Smooth muscle cell (in vitro differentiated cells): Measurements from ENCODE around the gene PASD1. TPM values are rescaled to one million over a fixed set of nuclear protein-coding genes. Genes with fewer than 3 reads are reported as not detected.

Experiments used
- DNase-seq: peaks from one replicate; lab custom pipeline; 2025; ENCODE audit not compliant: unreplicated experiment; lab: John Stamatoyannopoulos, UW
- H2AFZ ChIP-seq: fragments of 200-600 bp; sonication (generic); 2 replicates; pipeline ENCODE4 v1.6.0; 2016; ENCODE audit warnings: antibody characterized with exemption, low read depth, mild to moderate bottlenecking
- H3F3A ChIP-seq: fragments of 200-600 bp; sonication (generic); 2 replicates; pipeline ENCODE4 v1.6.0; 2017; ENCODE audit warnings: antibody characterized with exemption, low read depth
- H3K27ac ChIP-seq: fragments of 200-600 bp; sonication (generic); 2 replicates; pipeline ENCODE4 v1.5.1; 2016; ENCODE audit warnings: low read depth, mild to moderate bottlenecking
- H3K27me3 ChIP-seq: fragments of 200-600 bp; sonication (generic); 2 replicates; pipeline ENCODE4 v1.6.1; 2016; ENCODE audit warnings: low read depth, mild to moderate bottlenecking
- H3K36me3 ChIP-seq: fragments of 200-600 bp; sonication (generic); 2 replicates; pipeline ENCODE4 v1.5.1; 2016; ENCODE audit warnings: low read depth
- H3K4me1 ChIP-seq: fragments of 200-600 bp; sonication (generic); 2 replicates; pipeline ENCODE4 v1.5.1; 2016; ENCODE audit warnings: low read depth
- H3K4me2 ChIP-seq: fragments of 200-600 bp; sonication (generic); 2 replicates; pipeline ENCODE4 v1.6.0; 2016; ENCODE audit warnings: mild to moderate bottlenecking
- H3K4me3 ChIP-seq: fragments of 200-600 bp; sonication (generic); 2 replicates; pipeline ENCODE4 v1.5.1; 2016; ENCODE audit warnings: mild to moderate bottlenecking
- H3K79me2 ChIP-seq: fragments of 200-600 bp; sonication (generic); 2 replicates; pipeline ENCODE4 v1.6.0; 2016; ENCODE audit warnings: low read depth, mild to moderate bottlenecking
- H3K9ac ChIP-seq: fragments of 200-600 bp; sonication (generic); 2 replicates; pipeline ENCODE4 v1.6.0; 2016; ENCODE audit warnings: low read depth
- H3K9me3 ChIP-seq: fragments of 200-600 bp; sonication (generic); replicated peaks from 2 replicates; pipeline ENCODE4 v1.5.1; 2016; ENCODE audit warnings: low read depth
- H4K20me1 ChIP-seq: fragments of 200-600 bp; sonication (generic); 2 replicates; pipeline ENCODE4 v1.6.0; 2016; ENCODE audit warnings: low read depth
- CTCF ChIP-seq: fragments of 200-600 bp; sonication (generic); IDR thresholded peaks from 2 replicates; pipeline ENCODE4 v1.5.1; 2017; ENCODE audit warnings: borderline replicate concordance, mild to moderate bottlenecking, antibody characterized with exemption; ENCODE audit not compliant: insufficient read depth, poor library complexity, severe bottlenecking
- WGBS: methylation state at CpG from one replicate; pipeline ENCODE4 v1.1.7; 2016; ENCODE audit warnings: low lambda C conversion rate; 5-methylcytosine and 5-hydroxymethylcytosine counted together
- polyA plus RNA-seq: library from polyadenylated mRNA; unstranded; fragments of >200 nt; fragmentation: Nextera tagmentation; extraction: Ambion mirVana; gene quantifications from 2 replicates; pipeline ENCODE4 v1.2.1, GENCODE V29; 2016
- total RNA-seq: library from RNA; depleted of rRNA; stranded (reverse); fragments of >200 nt; gene quantifications from 2 replicates; pipeline ENCODE4 v1.2.3, GENCODE V29; 2014

The PASD1 gene
- total RNA-seq = 0.09 TPM in 1 of 2 replicates, not detected in the other
- 0.17 TPM in 1 of 2 replicates, not detected in the other for polyA plus RNA-seq

GRCh38 chrX:151563449-151563848, at the start of gene PASD1:
Gene PASD1, plus strand, starts transcription at chrX:151563675. Its CDS starts 37,879 bp downstream, at chrX:151601554.
- Histone ChIP-seq H3K4me2 (no peak within 1 kb of the TSS), H3K9ac (no peak within 1 kb of the TSS), H3K4me3 (no peak within 1 kb of the TSS), H4K20me1 (no peaks in the 10 kb centered on the region), H3K4me1 (no peaks in the 10 kb centered on the region), H3K27ac (no peak within 1 kb of the TSS), H3F3A (no peaks in the 10 kb centered on the region), H3K36me3 (no peaks in the 10 kb centered on the region), H3K27me3 (no peaks in the 10 kb centered on the region), H3K79me2 (no peaks in the 10 kb centered on the region), H3K9me3 (no peaks in the 10 kb centered on the region), H2AFZ (no peak within 1 kb of the TSS)
- WGBS = 94% methylated on average over 16 of the region's 16 CpGs
- no peak for TF ChIP-seq CTCF
- no peak for DNase-seq

GRCh38 chrX:151515237-151515636, 48.2 kb upstream of the PASD1 start:
- no peaks in the 10 kb centered on the region for H3F3A ChIP-seq
- no peaks in the 10 kb centered on the region for H3K4me1 ChIP-seq
- H3K9ac ChIP-seq = no peak overlapping the region
- H4K20me1 ChIP-seq = no peaks in the 10 kb centered on the region
- no peaks in the 10 kb centered on the region for H3K36me3 ChIP-seq
- no peak for DNase-seq
- no peak overlapping the region for H3K27ac ChIP-seq
- H3K4me2 ChIP-seq = no peak overlapping the region
- H3K9me3 ChIP-seq = no peaks in the 10 kb centered on the region
- TF ChIP-seq CTCF = no peak
- no peaks in the 10 kb centered on the region for H3K27me3 ChIP-seq
- no peaks in the 10 kb centered on the region for H3K79me2 ChIP-seq
- no peak overlapping the region for H2AFZ ChIP-seq
- WGBS = 61% methylated on average over 2 of the region's 2 CpGs
- H3K4me3 ChIP-seq = no peak overlapping the region

GRCh38 chrX:151516538-151517187, 46.8 kb upstream of the PASD1 start:
- no peaks in the 10 kb centered on the region for H3F3A ChIP-seq
- H3K4me3 ChIP-seq = no peak overlapping the region
- H3K9ac ChIP-seq = no peak overlapping the region
- H3K4me2 ChIP-seq = no peak overlapping the region
- DNase-seq = no peak
- no peak overlapping the region for H2AFZ ChIP-seq
- 83% methylated on average over 15 of the region's 15 CpGs for WGBS
- TF ChIP-seq CTCF = no peak
- H4K20me1 ChIP-seq = no peaks in the 10 kb centered on the region
- H3K9me3 ChIP-seq = no peaks in the 10 kb centered on the region
- H3K27me3 ChIP-seq = no peaks in the 10 kb centered on the region
- H3K4me1 ChIP-seq = no peaks in the 10 kb centered on the region
- no peaks in the 10 kb centered on the region for H3K79me2 ChIP-seq
- no peak overlapping the region for H3K27ac ChIP-seq
- H3K36me3 ChIP-seq = no peaks in the 10 kb centered on the region

- Histone ChIP-seq H3K9me3 (no peaks in the 10 kb centered on the region), H3K36me3 (no peaks in the 10 kb centered on the region), H3K79me2 (no peaks in the 10 kb centered on the region), H3K4me2 (no peak overlapping the region), H3K4me1 (no peaks in the 10 kb centered on the region), H3K9ac (no peak overlapping the region), H2AFZ (no peak overlapping the region), H4K20me1 (no peaks in the 10 kb centered on the region), H3K27ac (no peak overlapping the region), H3K4me3 (no peak overlapping the region), H3F3A (no peaks in the 10 kb centered on the region), H3K27me3 (no peaks in the 10 kb centered on the region)
- no peak for TF ChIP-seq CTCF
- 81% methylated on average over 2 of the region's 2 CpGs for WGBS
- DNase-seq = no peak
Measured at GRCh38 chrX:151517421-151517820, 46.1 kb upstream of the PASD1 start.
